Stimulated activated effector memory CD8-positive, alpha-beta T cell treated with anti-CD3 and anti-CD28 coated beads, Interleukin-12 subunit alpha, Interleukin-12 subunit beta, amount 100 ng/mL, for 72 hours (primary cell): ENCODE measurements around the gene LRRC74B.
A peak's percentile ranks its signal among the peaks of the same experiment; 100 is the strongest.
"Not testable (repeated sequence)": the region's sequence is repeated elsewhere in the genome, so short reads cannot be mapped to it uniquely, and the experiment has no call there.

Source experiments
- ATAC-seq: fragments of 150-1000 bp; cut with Tn5 transposase; 2 replicates; pipeline ENCODE4 v1.10.0; 2021
- DNase-seq, 2 donors: peaks; one replicate each; pipeline ENCODE4 v3.0.0; 2021 to 2022; ENCODE audit warnings: low spot score in 2 of 2
- H3K27ac Mint-ChIP-seq: one replicate; pipeline ENCODE4 v1.8.0; 2022; ENCODE audit warnings: mild to moderate bottlenecking, mixed read lengths
- H3K36me3 Mint-ChIP-seq: one replicate; pipeline ENCODE4 v1.8.0; 2022; ENCODE audit warnings: mild to moderate bottlenecking, mixed read lengths
- H3K4me1 Mint-ChIP-seq: one replicate; pipeline ENCODE4 v1.8.0; 2022; ENCODE audit warnings: mixed read lengths
- H3K4me3 Mint-ChIP-seq: one replicate; pipeline ENCODE4 v1.8.0; 2022; ENCODE audit warnings: mild to moderate bottlenecking, mixed read lengths
- H3K9me3 Mint-ChIP-seq: one replicate; pipeline ENCODE4 v1.8.0; 2022; ENCODE audit warnings: mixed read lengths

LRRC74B gene

GRCh38 chr22:21039158-21039557 lies 6.6 kb upstream of the LRRC74B start:
- H3K36me3 Mint-ChIP-seq, DNase-seq, H3K4me3 Mint-ChIP-seq, ATAC-seq, H3K9me3 Mint-ChIP-seq, H3K27ac Mint-ChIP-seq: not testable (repeated sequence)
- H3K4me1 Mint-ChIP-seq = peaks cover 15% of the 10 kb centered on the region

GRCh38 chr22:21041937-21042336 lies 3.8 kb upstream of the LRRC74B start:
- H3K4me1 Mint-ChIP-seq = peaks cover 34% of the 10 kb centered on the region
- H3K36me3 Mint-ChIP-seq = peaks cover 9% of the 10 kb centered on the region
- no peak for ATAC-seq
- no peak overlapping the region for H3K4me3 Mint-ChIP-seq
- H3K27ac Mint-ChIP-seq = no peak overlapping the region
- H3K9me3 Mint-ChIP-seq = no peaks in the 10 kb centered on the region
- no peak for DNase-seq

GRCh38 chr22:21042978-21043859 lies 2.5 kb upstream of the LRRC74B start:
- no peak overlapping the region for H3K4me3 Mint-ChIP-seq
- peaks cover 34% of the 10 kb centered on the region for H3K4me1 Mint-ChIP-seq
- no peak for DNase-seq
- H3K9me3 Mint-ChIP-seq = no peaks in the 10 kb centered on the region
- no peak for ATAC-seq
- H3K36me3 Mint-ChIP-seq = peaks cover 9% of the 10 kb centered on the region
- H3K27ac Mint-ChIP-seq = peak overlapping the region; percentile 23

- Mint-ChIP-seq H3K27ac (no peak overlapping the region), H3K9me3 (no peaks in the 10 kb centered on the region), H3K4me3 (no peak overlapping the region), H3K36me3 (peaks cover 9% of the 10 kb centered on the region), H3K4me1 (peaks cover 34% of the 10 kb centered on the region)
- ATAC-seq (no peak), DNase-seq (no peak)
Observed at GRCh38 chr22:21043860-21044535, 1.7 kb upstream of the LRRC74B start.

GRCh38 chr22:21044931-21045584 lies 688 bp upstream of the LRRC74B start:
- Mint-ChIP-seq H3K9me3 (no peaks in the 10 kb centered on the region), H3K4me1 (peaks cover 34% of the 10 kb centered on the region), H3K4me3 (peak overlapping the region; percentile 66), H3K27ac (peak overlapping the region; percentile 90), H3K36me3 (peaks cover 9% of the 10 kb centered on the region)
- no peak for DNase-seq
- peak; percentile 66 for ATAC-seq

GRCh38 chr22:21047035-21047661 lies 1.4 kb downstream of the LRRC74B start:
- Mint-ChIP-seq H3K27ac (no peak overlapping the region), H3K36me3 (peaks cover 9% of the 10 kb centered on the region), H3K9me3 (no peaks in the 10 kb centered on the region), H3K4me3 (no peak overlapping the region), H3K4me1 (peaks cover 40% of the 10 kb centered on the region)
- ATAC-seq (no peak), DNase-seq (no peak)

- DNase-seq (no peak), ATAC-seq (no peak)
- no peaks in the 10 kb centered on the region for H3K9me3 Mint-ChIP-seq
- peaks cover 40% of the 10 kb centered on the region for H3K4me1 Mint-ChIP-seq
- H3K27ac Mint-ChIP-seq = no peak overlapping the region
- no peak overlapping the region for H3K4me3 Mint-ChIP-seq
- peaks cover 9% of the 10 kb centered on the region for H3K36me3 Mint-ChIP-seq
Observed at GRCh38 chr22:21047730-21048129, 2.0 kb downstream of the LRRC74B start.

- not testable (repeated sequence) for DNase-seq, H3K36me3 Mint-ChIP-seq, H3K9me3 Mint-ChIP-seq, H3K4me3 Mint-ChIP-seq, H3K27ac Mint-ChIP-seq, ATAC-seq
- peaks cover 32% of the 10 kb centered on the region for H3K4me1 Mint-ChIP-seq
Observed at GRCh38 chr22:21048448-21048847, 2.7 kb downstream of the LRRC74B start.

GRCh38 chr22:21048965-21049364 lies 3.2 kb downstream of the LRRC74B start:
- not testable (repeated sequence) for H3K4me3 Mint-ChIP-seq, ATAC-seq, H3K36me3 Mint-ChIP-seq, H3K27ac Mint-ChIP-seq, H3K9me3 Mint-ChIP-seq, DNase-seq
- H3K4me1 Mint-ChIP-seq = peaks cover 27% of the 10 kb centered on the region

- Mint-ChIP-seq H3K27ac (no peak overlapping the region), H3K9me3 (no peaks in the 10 kb centered on the region), H3K4me3 (no peak overlapping the region)
Observed at GRCh38 chr22:21051145-21051830, 5.5 kb downstream of the LRRC74B start.

GRCh38 chr22:21051831-21052400 lies 6.2 kb downstream of the LRRC74B start:
- Mint-ChIP-seq H3K27ac (no peak overlapping the region), H3K9me3 (no peaks in the 10 kb centered on the region), H3K36me3 (no peaks in the 10 kb centered on the region), H3K4me1 (peaks cover 27% of the 10 kb centered on the region), H3K4me3 (no peak overlapping the region)
- DNase-seq (no peak), ATAC-seq (no peak)

More at GRCh38 chr22:21051145-21051830, 5.5 kb downstream of the LRRC74B start:
- DNase-seq = no peak
- no peak for ATAC-seq
- Mint-ChIP-seq H3K4me1 (peaks cover 21% of the 10 kb centered on the region), H3K36me3 (no peaks in the 10 kb centered on the region)

GRCh38 chr22:21052715-21053459 lies 7.1 kb downstream of the LRRC74B start:
- no peak overlapping the region for H3K4me3 Mint-ChIP-seq
- ATAC-seq = no peak

GRCh38 chr22:21054046-21054713 lies 8.4 kb downstream of the LRRC74B start:
- Mint-ChIP-seq H3K9me3 (no peaks in the 10 kb centered on the region), H3K4me3 (no peak overlapping the region), H3K27ac (no peak overlapping the region), H3K36me3 (no peaks in the 10 kb centered on the region), H3K4me1 (peaks cover 28% of the 10 kb centered on the region)
- no peak for ATAC-seq
- no peak for DNase-seq

More at GRCh38 chr22:21052715-21053459, 7.1 kb downstream of the LRRC74B start:
- Mint-ChIP-seq H3K4me1 (peaks cover 28% of the 10 kb centered on the region), H3K36me3 (no peaks in the 10 kb centered on the region), H3K9me3 (no peaks in the 10 kb centered on the region), H3K27ac (no peak overlapping the region)
- DNase-seq = no peak
